ENCODE data around the gene CDC37. TPM values are rescaled to one million over a fixed set of nuclear protein-coding genes. Genes with fewer than 3 reads are reported as not detected.

Gene CDC37
- total and polyA plus RNA-seq, 2 experiments from 2014 or later, result 144 to 196 TPM

GRCh38 chr19:10393137-10393536 lies 10.2 kb downstream of the CDC37 start:
- 96% methylated on average over 24 of the region's 24 CpGs for WGBS (ENCODE audit: low lambda C conversion rate, missing lambda C conversion rate)
- H4K20me1 ChIP-seq (ENCODE audit: insufficient read depth, poor library complexity, severe bottlenecking), result peaks cover 6% of the 10 kb centered on the region
- peaks cover 4% of the 10 kb centered on the region for H3K79me2 ChIP-seq
- no peak overlapping the region for H3K27ac ChIP-seq
- no peaks in the 10 kb centered on the region for H3K36me3 ChIP-seq (replicated peaks; ENCODE audit: insufficient read depth, low read depth)
- H3K4me1 ChIP-seq (ENCODE audit: insufficient read depth), result no peaks in the 10 kb centered on the region
- no peak overlapping the region for H3K4me2 ChIP-seq
- H2AFZ ChIP-seq, result no peak overlapping the region
- no peaks in the 10 kb centered on the region for H3K27me3 ChIP-seq
- H3K9me2 ChIP-seq (replicated peaks; ENCODE audit: insufficient read depth), result no peaks in the 10 kb centered on the region
- no peaks in the 10 kb centered on the region for H3K9me3 ChIP-seq (ENCODE audit: low read depth)
- DNase-seq (ENCODE audit: low spot score), result no peak
- no peak overlapping the region for H3K4me3 ChIP-seq
- no peak for TF ChIP-seq EZH2 (IDR thresholded peaks at IDR 0.05; ENCODE audit: borderline replicate concordance)
- no peak for TF ChIP-seq CTCF (IDR thresholded peaks at IDR 0.05; ENCODE audit: poor library complexity)
- no peak for TF ChIP-seq EZH2phosphoT487 (IDR thresholded peaks at IDR 0.05; ENCODE audit: low read depth, severe bottlenecking, unreplicated experiment)

GRCh38 chr19:10392120-10392519 lies 11.2 kb downstream of the CDC37 start:
- no peak overlapping the region for H3K27ac ChIP-seq
- TF ChIP-seq CTCF (IDR thresholded peaks at IDR 0.05; ENCODE audit: poor library complexity) (no peak), EZH2phosphoT487 (IDR thresholded peaks at IDR 0.05; ENCODE audit: low read depth, severe bottlenecking, unreplicated experiment) (no peak)
- H3K4me1 ChIP-seq (ENCODE audit: insufficient read depth), result no peaks in the 10 kb centered on the region
- no peak overlapping the region for H3K4me3 ChIP-seq
- 92% methylated on average over 6 of the region's 6 CpGs for WGBS (ENCODE audit: low lambda C conversion rate, missing lambda C conversion rate)
- H3K27me3 ChIP-seq, result no peaks in the 10 kb centered on the region
- H3K9me3 ChIP-seq (ENCODE audit: low read depth), result no peaks in the 10 kb centered on the region
- no peaks in the 10 kb centered on the region for H3K9me2 ChIP-seq (replicated peaks; ENCODE audit: insufficient read depth)
- H3K4me2 ChIP-seq, result no peak overlapping the region
- H3K36me3 ChIP-seq (replicated peaks; ENCODE audit: insufficient read depth, low read depth), result no peaks in the 10 kb centered on the region
- DNase-seq (ENCODE audit: low spot score), result no peak
- no peak overlapping the region for H2AFZ ChIP-seq
- H4K20me1 ChIP-seq (ENCODE audit: insufficient read depth, poor library complexity, severe bottlenecking), result peaks cover 3% of the 10 kb centered on the region
- no peaks in the 10 kb centered on the region for H3K79me2 ChIP-seq

GRCh38 chr19:10390652-10391286 lies 12.6 kb downstream of the CDC37 start:
- Histone ChIP-seq H2AFZ (no peak overlapping the region), H3K79me2 (no peaks in the 10 kb centered on the region), H3K9me3 (ENCODE audit: low read depth) (no peaks in the 10 kb centered on the region), H3K4me3 (no peak overlapping the region), H3K4me2 (no peak overlapping the region), H3K27ac (no peak overlapping the region), H3K9me2 (replicated peaks; ENCODE audit: insufficient read depth) (no peaks in the 10 kb centered on the region), H4K20me1 (ENCODE audit: insufficient read depth, poor library complexity, severe bottlenecking) (no peaks in the 10 kb centered on the region), H3K4me1 (ENCODE audit: insufficient read depth) (no peaks in the 10 kb centered on the region), H3K27me3 (no peaks in the 10 kb centered on the region), H3K36me3 (replicated peaks; ENCODE audit: insufficient read depth, low read depth) (no peaks in the 10 kb centered on the region)
- 60% methylated on average over 9 of the region's 9 CpGs for WGBS (ENCODE audit: low lambda C conversion rate, missing lambda C conversion rate)
- no peak for TF ChIP-seq EZH2phosphoT487 (IDR thresholded peaks at IDR 0.05; ENCODE audit: low read depth, severe bottlenecking, unreplicated experiment)
- TF ChIP-seq CTCF (IDR thresholded peaks at IDR 0.05; ENCODE audit: poor library complexity), result peak; percentile 73
- peak; percentile 82 for DNase-seq (ENCODE audit: low spot score)
